DLD1 (cell line): ENCODE results near the gene SLC16A3.

Experiments used
- in situ Hi-C: cut with HindIII; loops from 2 replicates; pipeline ENCODE4 v1.10.0; 2017; ENCODE audit warnings: low sequenced_read_pairs

SLC16A3 gene

GRCh38 chr17:82281076-82281475 is 52.2 kb downstream of the SLC16A3 start:
- in situ Hi-C loops = no loop called here

DNA sequence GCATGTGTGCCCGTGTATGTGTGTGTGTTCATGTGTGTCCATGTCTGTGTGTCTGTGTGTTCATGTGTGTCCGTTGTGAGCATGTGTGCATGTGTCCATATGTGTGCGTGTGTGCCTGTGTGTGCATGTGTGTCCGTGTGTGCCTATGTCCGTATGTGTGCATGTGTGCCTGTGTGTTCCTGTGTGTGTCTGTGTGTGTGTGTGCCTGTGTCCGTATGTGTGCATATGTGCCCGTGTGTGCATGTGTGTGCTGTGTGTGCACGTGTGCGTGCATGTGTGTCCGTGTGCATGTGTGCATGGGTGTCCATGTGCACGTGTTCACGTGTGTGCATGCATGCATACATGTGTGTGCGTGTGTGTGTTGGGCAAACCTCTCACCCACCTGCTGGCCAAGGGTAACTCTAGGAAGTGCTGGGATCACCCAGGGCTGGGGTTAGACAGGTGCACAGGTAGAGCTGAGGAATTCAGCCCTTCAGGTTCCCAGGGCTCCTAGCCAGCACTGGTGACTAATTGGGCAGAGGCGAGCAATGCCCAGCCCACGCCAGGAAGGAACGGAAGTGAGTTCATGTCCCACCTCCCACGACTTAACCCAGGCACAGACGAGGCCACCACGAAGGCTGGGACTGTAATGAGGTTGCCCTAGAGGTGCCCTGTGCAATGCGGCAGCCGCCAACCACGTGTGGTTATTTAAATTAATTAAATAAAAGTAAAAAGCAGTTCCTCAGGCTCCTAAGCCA is 52.8 kb downstream of the SLC16A3 start:
- in situ Hi-C loops = no loop called here

DNA sequence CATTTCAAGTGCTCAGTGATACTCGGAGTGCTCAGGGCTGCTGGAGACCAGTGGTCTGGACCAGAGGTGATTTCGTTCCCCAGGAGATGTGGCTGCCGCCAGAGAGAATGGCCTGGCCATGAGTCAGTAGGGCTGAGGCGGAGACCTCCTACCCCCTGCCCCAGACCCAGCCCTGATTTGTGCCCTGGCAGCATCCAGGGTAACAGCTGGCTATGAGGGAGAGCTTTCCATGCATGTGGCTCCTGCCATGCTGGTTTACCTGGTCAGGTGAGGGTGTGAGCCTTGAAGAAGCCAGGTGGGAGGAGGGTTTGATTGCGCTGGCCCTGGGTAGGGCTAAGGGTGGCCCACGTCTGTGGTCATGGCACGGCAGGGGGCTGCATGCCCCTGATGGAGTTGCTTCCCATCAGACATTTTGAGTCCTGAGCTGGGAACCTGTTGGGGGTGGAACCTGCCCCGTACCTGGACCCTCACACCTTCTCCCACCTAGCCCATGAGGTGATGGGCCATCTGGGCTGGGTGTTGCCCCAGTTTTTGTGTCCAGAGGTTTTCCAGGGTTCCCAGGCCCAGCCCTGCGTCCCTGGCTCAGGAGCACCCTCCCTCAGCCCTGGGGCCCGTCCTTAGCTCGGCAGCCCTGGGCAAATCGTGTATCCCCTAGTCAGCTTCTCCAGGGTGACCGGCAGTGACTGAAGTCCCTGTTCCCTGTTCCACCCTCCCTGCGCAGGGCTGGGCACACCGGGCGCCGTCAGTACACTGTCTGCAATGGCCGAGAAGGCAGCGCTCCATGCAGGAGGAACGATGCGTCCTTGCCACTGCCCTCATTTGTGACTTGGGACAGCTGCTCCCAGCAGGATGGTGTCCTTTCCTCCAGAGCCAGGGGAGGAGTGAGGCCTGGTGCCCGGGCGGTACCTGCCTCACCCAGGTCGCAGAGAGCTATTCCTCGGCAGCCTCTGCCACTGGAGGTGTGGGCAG is 53.7 kb downstream of the SLC16A3 start:
- in situ Hi-C loops = no loop called here

DNA sequence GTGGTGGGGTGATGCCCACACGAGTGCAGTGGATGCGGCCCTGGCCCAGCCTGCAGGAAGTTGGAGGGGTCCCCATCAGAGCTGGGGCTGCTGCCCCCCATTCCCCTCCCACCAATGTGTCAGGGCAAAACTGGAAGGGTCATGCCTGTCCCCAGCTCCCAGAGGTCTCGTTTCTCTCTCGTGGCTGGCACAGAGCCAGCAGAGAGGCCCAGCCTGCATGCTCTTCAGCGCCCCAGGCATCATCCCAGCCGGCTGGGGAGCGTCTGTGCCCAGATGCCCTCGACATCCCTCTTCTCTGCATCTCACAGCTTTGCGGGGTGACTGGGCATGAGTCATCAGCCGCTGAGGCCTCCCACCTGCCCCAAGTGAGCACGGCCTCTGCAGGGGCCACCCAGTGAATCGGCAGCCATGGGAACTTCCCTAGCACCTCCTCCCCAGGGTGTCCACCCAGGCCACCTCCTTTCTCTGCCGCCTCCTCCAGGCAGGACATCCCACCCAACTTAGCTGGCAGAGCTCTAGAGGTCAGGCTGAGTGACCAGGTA is 54.4 kb downstream of the SLC16A3 start:
- in situ Hi-C loops = no loop called here

DNA sequence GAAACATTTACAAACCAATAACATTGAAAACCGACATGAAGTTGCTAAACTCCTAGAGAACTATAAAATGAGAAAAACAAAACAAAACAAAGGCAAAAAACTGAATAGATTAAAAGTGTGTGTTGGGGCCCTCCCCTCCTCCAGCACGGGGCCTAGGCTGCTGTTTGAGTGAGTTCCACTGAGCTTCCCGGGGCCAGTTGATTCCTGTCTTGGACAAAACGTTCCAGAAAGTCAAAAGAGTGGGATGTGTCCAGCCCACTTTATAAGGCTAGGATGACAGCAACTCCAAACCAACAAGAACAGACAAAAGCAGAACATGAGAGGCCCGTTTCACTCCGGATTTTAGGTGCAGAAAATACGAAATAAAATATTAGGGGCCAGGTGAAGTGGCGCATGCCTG is 56.3 kb downstream of the SLC16A3 start:
- in situ Hi-C loops = no loop called here

- in situ Hi-C loops = no loop called here
Observed at GRCh38 chr17:82287013-82287867, 58.4 kb downstream of the SLC16A3 start.

DNA sequence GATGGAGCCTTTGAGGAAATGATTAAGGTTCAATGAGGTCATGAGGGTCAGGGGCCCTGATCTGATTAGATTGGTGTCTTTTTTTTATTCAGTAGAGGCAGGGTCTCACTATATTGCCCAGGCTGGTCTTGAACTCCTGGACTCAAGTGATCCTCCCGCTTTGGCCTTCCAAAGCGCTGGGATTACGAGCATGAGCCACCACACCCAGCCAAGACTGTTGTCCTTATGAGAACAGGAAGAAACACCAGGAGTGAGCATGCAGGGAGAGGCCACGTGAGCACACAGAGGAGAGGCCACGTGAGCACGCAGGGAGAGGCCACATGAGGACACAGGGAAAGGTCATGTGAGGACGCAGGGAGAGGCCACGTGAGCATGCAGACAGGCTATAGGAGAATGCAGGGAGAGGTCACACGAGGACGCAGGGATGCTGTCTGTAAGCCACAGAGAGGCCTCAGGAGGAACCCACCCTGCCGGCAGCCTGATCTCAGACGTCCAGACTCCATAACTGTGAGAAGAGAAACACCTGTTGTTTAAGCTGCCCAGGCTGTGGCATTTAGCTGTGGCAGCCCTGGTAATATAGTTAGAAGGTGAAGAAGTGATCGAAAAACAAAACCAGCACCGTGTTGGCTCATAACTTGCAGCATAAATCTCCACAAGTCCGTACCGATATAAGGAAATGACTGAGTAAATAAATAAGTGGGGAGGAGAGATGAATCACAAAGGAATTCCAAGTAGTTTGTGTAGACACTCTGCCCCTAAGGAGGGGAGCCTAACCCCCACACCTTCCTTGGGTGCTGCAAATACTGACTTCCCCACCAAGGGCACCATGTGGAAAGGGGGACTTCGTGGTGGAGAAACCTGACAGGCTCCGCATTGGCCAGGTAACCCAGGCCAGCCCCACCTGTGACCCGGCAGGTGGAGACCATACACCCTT is 59.3 kb downstream of the SLC16A3 start:
- in situ Hi-C loops = no loop called here
